ENCODE results near the gene TMEM53. TPM values are rescaled to one million over a fixed set of nuclear protein-coding genes. Genes with fewer than 3 reads are reported as not detected.

Gene TMEM53
- total and polyA plus RNA-seq, 8 donors, result 2.4 to 22.8 (median 7.0) TPM

DNA sequence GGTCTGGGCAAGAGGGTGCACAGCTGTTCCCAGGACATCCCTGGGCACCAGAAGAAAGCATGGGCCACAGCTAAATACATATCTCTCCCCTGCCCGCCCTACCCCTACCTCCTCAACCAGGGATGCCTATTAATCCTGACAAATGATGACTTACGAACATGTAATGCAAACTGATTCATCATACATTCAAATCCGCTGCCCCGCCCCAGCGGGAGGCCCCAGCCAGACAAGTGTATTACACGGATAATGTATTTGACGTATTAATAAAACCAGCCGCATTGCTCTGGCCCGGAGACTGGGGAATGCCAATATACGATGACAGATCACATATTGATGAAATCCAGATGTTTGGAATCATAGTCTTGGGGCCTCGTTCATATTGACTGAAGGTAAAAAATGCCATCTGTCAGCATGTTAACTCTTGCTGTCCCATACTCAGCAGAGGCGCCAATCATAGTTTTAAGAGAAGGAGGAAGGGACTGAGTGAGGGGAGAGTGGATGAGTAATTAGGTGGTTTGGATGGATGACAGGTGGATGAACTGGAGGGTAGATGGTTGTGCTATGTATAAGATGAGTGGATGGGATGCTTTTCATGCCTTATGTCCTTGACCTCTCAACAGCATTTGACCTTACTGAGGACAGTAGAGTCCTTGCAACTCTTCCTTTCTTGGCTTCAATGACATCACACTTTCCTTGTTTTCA is 68.2 kb downstream of the TMEM53 start:
- intact Hi-C loops (cut with DNase I; ENCODE audit: low total_unique reads), result loop anchor here (5.0 kb wide), 1 partner anchor 46 kb away; no protein-coding TSS in a partner anchor
- DNase-seq, result no peak
- no peak overlapping the region for H3K4me3 ChIP-seq
- H3K4me1 ChIP-seq, result peaks cover 12 to 18% (median 13%) of the 10 kb centered on the region in 4 donors
- H3K9me3 ChIP-seq, result no peaks in the 10 kb centered on the region
- H3K27me3 ChIP-seq, result peaks cover 0 to 42% (median 7%) of the 10 kb centered on the region in 3 donors
- TF ChIP-seq, protein P1, sequence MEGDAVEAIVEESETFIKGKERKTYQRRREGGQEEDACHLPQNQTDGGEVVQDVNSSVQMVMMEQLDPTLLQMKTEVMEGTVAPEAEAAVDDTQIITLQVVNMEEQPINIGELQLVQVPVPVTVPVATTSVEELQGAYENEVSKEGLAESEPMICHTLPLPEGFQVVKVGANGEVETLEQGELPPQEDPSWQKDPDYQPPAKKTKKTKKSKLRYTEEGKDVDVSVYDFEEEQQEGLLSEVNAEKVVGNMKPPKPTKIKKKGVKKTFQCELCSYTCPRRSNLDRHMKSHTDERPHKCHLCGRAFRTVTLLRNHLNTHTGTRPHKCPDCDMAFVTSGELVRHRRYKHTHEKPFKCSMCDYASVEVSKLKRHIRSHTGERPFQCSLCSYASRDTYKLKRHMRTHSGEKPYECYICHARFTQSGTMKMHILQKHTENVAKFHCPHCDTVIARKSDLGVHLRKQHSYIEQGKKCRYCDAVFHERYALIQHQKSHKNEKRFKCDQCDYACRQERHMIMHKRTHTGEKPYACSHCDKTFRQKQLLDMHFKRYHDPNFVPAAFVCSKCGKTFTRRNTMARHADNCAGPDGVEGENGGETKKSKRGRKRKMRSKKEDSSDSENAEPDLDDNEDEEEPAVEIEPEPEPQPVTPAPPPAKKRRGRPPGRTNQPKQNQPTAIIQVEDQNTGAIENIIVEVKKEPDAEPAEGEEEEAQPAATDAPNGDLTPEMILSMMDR (IDR thresholded peaks at IDR 0.05), result no peak
- no peak for TF ChIP-seq EP300 (IDR thresholded peaks at IDR 0.05)
- no peak for TF ChIP-seq POLR2A (IDR thresholded peaks at IDR 0.05)
- TF ChIP-seq POLR2AphosphoS5 (IDR thresholded peaks at IDR 0.05), result no peak
- no peaks in the 10 kb centered on the region for H3K36me3 ChIP-seq
- 79 to 88% (median 85%) methylated on average over 12 of the region's 12 CpGs for WGBS, 5 donors
- H3K27ac ChIP-seq, result no peak overlapping the region

DNA sequence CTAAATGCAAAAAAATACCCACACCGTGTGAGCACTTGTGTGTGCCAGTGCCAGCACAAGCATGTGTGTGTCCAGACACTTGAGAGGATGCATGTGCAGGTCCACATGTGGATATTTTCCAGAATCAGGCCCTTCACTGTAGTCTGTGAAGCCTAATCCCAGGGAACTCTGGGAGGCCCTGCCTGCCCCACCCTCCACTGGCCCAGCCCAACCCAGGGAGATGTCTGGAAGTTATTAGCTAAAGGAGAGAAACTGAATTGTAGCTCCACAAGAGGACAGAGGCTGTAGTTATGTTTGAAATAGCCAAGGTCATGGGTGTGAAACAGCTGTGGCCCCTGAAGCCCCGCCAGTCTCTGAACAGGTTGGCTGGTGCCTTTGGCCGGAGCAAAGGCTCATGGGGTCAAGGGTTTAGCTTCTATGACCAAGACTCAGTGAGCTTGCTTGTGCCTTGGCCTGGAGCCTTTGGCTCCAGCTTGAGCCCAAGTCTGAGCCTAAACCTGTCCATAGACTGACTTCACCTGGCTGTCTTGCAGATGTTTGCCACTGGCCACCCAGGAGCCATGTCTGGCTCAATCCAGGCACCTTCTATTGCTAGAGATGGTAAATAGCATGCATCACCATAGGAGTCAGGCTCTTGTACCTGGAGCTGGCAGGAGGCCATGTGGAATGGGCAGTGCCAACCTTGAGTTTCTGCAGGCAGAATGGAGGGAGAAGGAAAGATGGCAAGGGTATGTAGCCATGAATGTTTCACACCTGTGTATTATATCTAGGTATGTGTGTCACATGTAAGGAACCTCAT is 69.9 kb downstream of the TMEM53 start:
- Histone ChIP-seq H3K4me1 (peaks cover 12 to 18% (median 13%) of the 10 kb centered on the region in 4 donors), H3K4me3 (no peak overlapping the region), H3K27ac (no peak overlapping the region), H3K27me3 (peaks cover 0 to 50% (median 10%) of the 10 kb centered on the region in 3 donors), H3K9me3 (no peaks in the 10 kb centered on the region), H3K36me3 (no peaks in the 10 kb centered on the region)
- intact Hi-C loops (cut with DNase I; ENCODE audit: low total_unique reads), result no loop called here
- DNase-seq, result no peak
- 62 to 72% (median 68%) methylated on average over 3 of the region's 3 CpGs for WGBS, 5 donors
- TF ChIP-seq EP300 (IDR thresholded peaks at IDR 0.05) (no peak), POLR2AphosphoS5 (IDR thresholded peaks at IDR 0.05) (no peak), POLR2A (IDR thresholded peaks at IDR 0.05) (no peak)
- TF ChIP-seq, protein P1 (IDR thresholded peaks at IDR 0.05), result no peak

DNA sequence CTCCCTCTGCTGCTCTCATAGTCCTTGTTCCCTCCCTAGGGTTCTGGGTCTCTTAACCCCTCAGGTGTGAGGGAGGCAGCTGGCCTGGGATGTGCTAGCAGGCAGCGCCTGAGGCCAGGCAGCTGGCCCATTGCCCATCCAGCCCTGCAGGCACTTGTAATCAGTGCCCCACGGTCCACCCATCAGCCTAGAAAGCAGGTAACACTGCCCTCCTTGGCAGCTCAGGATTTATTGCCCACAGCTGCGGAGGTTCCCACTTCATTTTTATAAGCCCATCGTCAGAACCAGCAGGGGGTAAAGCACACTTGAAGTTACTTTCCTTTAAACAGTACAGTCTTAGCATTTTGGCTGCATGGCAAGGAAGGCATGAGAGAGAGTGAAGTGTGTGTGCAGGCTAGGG is 70.6 kb downstream of the TMEM53 start:
- H3K4me1 ChIP-seq, result peaks cover 12 to 18% (median 13%) of the 10 kb centered on the region in 4 donors
- H3K27me3 ChIP-seq, result peaks cover 0 to 53% (median 10%) of the 10 kb centered on the region in 3 donors
- TF ChIP-seq POLR2AphosphoS5 (IDR thresholded peaks at IDR 0.05) (no peak), EP300 (IDR thresholded peaks at IDR 0.05) (no peak), POLR2A (IDR thresholded peaks at IDR 0.05) (no peak)
- TF ChIP-seq, protein P1 (IDR thresholded peaks at IDR 0.05), result no peak
- H3K27ac ChIP-seq, result no peak overlapping the region
- DNase-seq, result peak; percentile 49 to 76
- 22 to 49% (median 33%) methylated on average over 4 of the region's 4 CpGs for WGBS, 5 donors
- intact Hi-C loops (cut with DNase I; ENCODE audit: low total_unique reads), result no loop called here
- H3K36me3 ChIP-seq, result no peaks in the 10 kb centered on the region
- no peaks in the 10 kb centered on the region for H3K9me3 ChIP-seq
- no peak overlapping the region for H3K4me3 ChIP-seq

Small RNAs within 50 kb of the gene (small RNA-seq; reads per million reads assigned to genes)
- 0 to 2.2 (median 0.05) reads per million in 4 donors for gene RNU5F-1

Other genes with a start within 250 kb of the TMEM53 start
- 1 to 10 TPM in 2 of 5 donors, not detected in 3; 3.3 to 3.7 TPM for gene ARMH1, start 233 bp upstream of the TMEM53 start, total RNA-seq
- gene ARMH1, start 233 bp upstream of the TMEM53 start, polyA plus RNA-seq, result 1 to 10 TPM; 4.4 to 8.6 (median 5.7) TPM
- not detected for gene RNU5D-1, start 56.7 kb upstream of the TMEM53 start, total RNA-seq
- not detected for gene RNU5D-1, start 56.7 kb upstream of the TMEM53 start, polyA plus RNA-seq
- 10 to 100 TPM in 3 of 5 donors, 1 to 10 TPM in 2; 2.3 to 34.8 (median 10.4) TPM for gene KIF2C, start 65.4 kb upstream of the TMEM53 start, total RNA-seq
- gene KIF2C, start 65.4 kb upstream of the TMEM53 start, polyA plus RNA-seq, result 1 to 10 TPM; 1.4 to 6.5 (median 1.9) TPM
- 1,000 to 10,000 TPM in 4 of 5 donors, 100 to 1,000 TPM in 1; 322 to 2,657 (median 1,647) TPM for gene RPS8, start 101.1 kb upstream of the TMEM53 start, total RNA-seq
- gene RPS8, start 101.1 kb upstream of the TMEM53 start, polyA plus RNA-seq, result 1,000 to 10,000 TPM; 2,591 to 3,429 (median 3,008) TPM
- gene BEST4, start 113.7 kb upstream of the TMEM53 start, total RNA-seq, result 10 to 100 TPM in 1 of 5 donors, under 1 TPM in 1, not detected in 3; 0.87 to 60.0 TPM
- gene BEST4, start 113.7 kb upstream of the TMEM53 start, polyA plus RNA-seq, result under 1 TPM in 1 of 3 donors, not detected in 2; 0.35 TPM
- gene PLK3, start 125.9 kb upstream of the TMEM53 start, total RNA-seq, result 10 to 100 TPM in 4 of 5 donors, under 1 TPM in 1; 0.58 to 30.4 (median 24.3) TPM
- gene PLK3, start 125.9 kb upstream of the TMEM53 start, polyA plus RNA-seq, result 10 to 100 TPM in 2 of 3 donors, 1 to 10 TPM in 1; 9.5 to 21.2 (median 13.5) TPM
- gene DYNLT4, start 132.9 kb upstream of the TMEM53 start, total RNA-seq, result 10 to 100 TPM in 1 of 5 donors, not detected in 4; 25.5 TPM
- 1 to 10 TPM in 1 of 3 donors, under 1 TPM in 2; 0.38 to 4.4 (median 0.50) TPM for gene DYNLT4, start 132.9 kb upstream of the TMEM53 start, polyA plus RNA-seq
- gene BTBD19, start 134.0 kb upstream of the TMEM53 start, total RNA-seq, result 1 to 10 TPM in 2 of 5 donors, under 1 TPM in 1, not detected in 2; 0.89 to 4.1 (median 2.9) TPM
- gene BTBD19, start 134.0 kb upstream of the TMEM53 start, polyA plus RNA-seq, result 1 to 10 TPM; 1.4 to 2.9 (median 2.8) TPM
- gene PTCH2, start 168.8 kb upstream of the TMEM53 start, total RNA-seq, result 1 to 10 TPM in 2 of 5 donors, under 1 TPM in 1, not detected in 2; under 0.01 to 2.3 (median 1.8) TPM
- under 1 TPM; 0.19 to 0.50 (median 0.31) TPM for gene PTCH2, start 168.8 kb upstream of the TMEM53 start, polyA plus RNA-seq

Measured in stomach (tissue), 9 donors.